Activated CD8-positive, alpha-beta memory T cell treated with anti-CD3 and anti-CD28 coated beads for 1 hour (primary cell): Measurements from ENCODE around the gene KCMF1.

Experiments
- DNase-seq, 2 donors: peaks; one replicate each; pipeline ENCODE4 v3.0.0-alpha.2; 2020; ENCODE audit warnings: low read depth in 1 of 2; ENCODE audit errors: extremely low read depth in 1 of 2

Gene KCMF1

GRCh38 chr2:84956334-84957297 is 14.3 kb upstream of the KCMF1 start:
- no peak for DNase-seq

GRCh38 chr2:84957771-84958134 is 13.2 kb upstream of the KCMF1 start:
- no peak for DNase-seq

GRCh38 chr2:84958135-84959059 is 12.6 kb upstream of the KCMF1 start:
- no peak for DNase-seq

- no peak for DNase-seq
These were observed 11.8 kb upstream of the KCMF1 start for GRCh38 chr2:84959095-84959565.

- no peak for DNase-seq
These were observed 11.1 kb upstream of the KCMF1 start for GRCh38 chr2:84959566-84960506.

- DNase-seq, result no peak
These were observed 8.0 kb upstream of the KCMF1 start for GRCh38 chr2:84962917-84963316.

- DNase-seq, result no peak
These were observed 7.7 kb upstream of the KCMF1 start for GRCh38 chr2:84963323-84963691.

GRCh38 chr2:84963692-84964405 is 7.1 kb upstream of the KCMF1 start:
- DNase-seq, result no peak

- no peak for DNase-seq
These were observed 6.4 kb upstream of the KCMF1 start for GRCh38 chr2:84964406-84965191.

GRCh38 chr2:84965192-84965516 is 5.8 kb upstream of the KCMF1 start:
- no peak for DNase-seq

GRCh38 chr2:84965827-84966226 is 5.1 kb upstream of the KCMF1 start:
- DNase-seq, result no peak

GRCh38 chr2:84966731-84967130 is 4.2 kb upstream of the KCMF1 start:
- DNase-seq, result no peak

GRCh38 chr2:84969511-84970209 is 1.3 kb upstream of the KCMF1 start:
- no peak for DNase-seq

GRCh38 chr2:84970210-84970867 is 622 bp upstream of the KCMF1 start:
- DNase-seq, result peak in 1 of 2 donors; percentile 39

GRCh38 chr2:84971510-84972206 is 697 bp downstream of the KCMF1 start:
- peak; percentile 37 to 53 for DNase-seq

GRCh38 chr2:84972207-84972783 is 1.3 kb downstream of the KCMF1 start:
- DNase-seq, result no peak

- DNase-seq, result no peak
These were observed 2.0 kb downstream of the KCMF1 start for GRCh38 chr2:84972932-84973331.
